Stimulated activated CD8-positive, alpha-beta memory T cell treated with anti-CD3 and anti-CD28 coated beads, Interleukin-2, amount 100 ng/mL, for 48 hours (primary cell): Measurements from ENCODE around the gene PYM1.
"Not testable (repeated sequence)": the region's sequence is repeated elsewhere in the genome, so short reads cannot be mapped to it uniquely, and the experiment has no call there.

Experiments
- DNase-seq, 2 donors: peaks; one replicate each; pipeline ENCODE4 v3.0.0-alpha.2; 2020; ENCODE audit warnings: low read depth in 2 of 2

Gene PYM1

DNA sequence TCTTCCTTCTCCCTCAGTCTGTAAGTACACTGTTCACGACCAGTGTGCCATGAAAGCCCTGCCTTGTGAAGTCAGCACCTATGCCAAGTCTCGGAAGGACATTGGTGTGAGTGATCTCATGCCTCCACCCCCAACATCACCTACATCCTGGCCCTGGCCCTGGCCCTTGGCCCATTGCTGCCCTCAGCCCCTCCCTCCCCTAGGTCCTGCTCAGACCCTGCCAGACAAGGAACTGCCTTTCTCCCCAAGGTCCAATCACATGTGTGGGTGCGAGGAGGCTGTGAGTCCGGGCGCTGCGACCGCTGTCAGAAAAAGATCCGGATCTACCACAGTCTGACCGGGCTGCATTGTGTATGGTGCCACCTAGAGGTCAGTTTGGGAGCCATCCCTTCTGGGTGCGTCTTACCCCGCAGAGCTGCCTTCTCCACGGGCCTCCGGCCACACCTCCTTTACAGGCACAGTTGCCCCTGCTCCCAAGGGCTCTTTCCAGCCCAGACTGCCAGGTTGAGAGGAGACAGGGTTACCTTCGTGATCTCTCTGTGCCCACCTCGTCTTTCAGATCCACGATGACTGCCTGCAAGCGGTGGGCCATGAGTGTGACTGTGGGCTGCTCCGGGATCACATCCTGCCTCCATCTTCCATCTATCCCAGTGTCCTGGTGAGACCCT lies 12.5 kb upstream of the PYM1 start:
- peak; percentile 65 to 71 for DNase-seq

DNA sequence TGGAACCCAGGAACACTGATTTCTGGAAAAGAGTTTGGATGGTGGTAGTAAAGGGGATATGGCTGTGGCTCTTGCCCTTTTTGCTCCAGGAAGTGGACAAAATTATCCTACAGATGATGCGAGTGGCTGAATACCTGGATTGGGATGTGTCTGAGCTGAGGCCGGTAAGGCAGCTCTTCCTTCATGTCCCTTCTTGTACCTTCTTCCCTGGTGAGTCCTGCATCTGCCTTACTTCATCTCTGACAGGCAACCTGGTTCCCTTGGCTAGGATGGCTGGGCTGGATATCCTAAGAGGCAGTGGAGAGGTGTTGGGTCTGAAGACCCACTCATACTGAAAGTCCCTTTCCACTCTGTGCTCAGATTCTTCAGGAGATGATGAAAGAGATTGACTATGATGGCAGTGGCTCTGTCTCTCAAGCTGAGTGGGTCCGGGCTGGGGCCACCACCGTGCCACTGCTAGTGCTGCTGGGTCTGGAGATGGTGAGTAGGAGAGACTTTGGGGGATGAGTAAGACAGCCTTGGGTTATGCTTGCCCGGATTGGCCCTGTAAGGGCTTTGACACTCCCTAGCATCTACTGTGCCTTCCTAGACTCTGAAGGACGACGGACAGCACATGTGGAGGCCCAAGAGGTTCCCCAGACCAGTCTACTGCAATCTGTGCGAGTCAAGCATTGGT lies 11.3 kb upstream of the PYM1 start:
- no peak for DNase-seq

DNA sequence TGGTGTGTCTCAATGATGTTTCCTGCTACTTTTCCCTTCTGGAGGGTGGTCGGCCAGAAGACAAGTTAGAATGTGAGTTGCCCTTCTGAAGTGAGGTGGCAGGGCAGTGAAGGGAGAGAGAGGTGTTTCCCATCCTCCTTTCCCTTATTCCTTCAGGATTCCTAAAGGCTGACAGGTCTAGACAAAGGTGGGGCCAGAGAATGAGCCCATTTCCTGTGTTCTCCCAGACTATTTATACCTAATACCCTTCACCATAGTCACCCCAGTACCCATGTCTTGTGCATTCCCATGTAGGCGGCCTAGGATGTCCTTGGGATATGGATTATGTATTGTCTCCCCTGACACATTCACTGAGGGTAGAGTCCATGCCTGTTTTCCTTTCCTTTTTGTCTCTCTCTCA lies 10.3 kb upstream of the PYM1 start:
- no peak for DNase-seq

DNA sequence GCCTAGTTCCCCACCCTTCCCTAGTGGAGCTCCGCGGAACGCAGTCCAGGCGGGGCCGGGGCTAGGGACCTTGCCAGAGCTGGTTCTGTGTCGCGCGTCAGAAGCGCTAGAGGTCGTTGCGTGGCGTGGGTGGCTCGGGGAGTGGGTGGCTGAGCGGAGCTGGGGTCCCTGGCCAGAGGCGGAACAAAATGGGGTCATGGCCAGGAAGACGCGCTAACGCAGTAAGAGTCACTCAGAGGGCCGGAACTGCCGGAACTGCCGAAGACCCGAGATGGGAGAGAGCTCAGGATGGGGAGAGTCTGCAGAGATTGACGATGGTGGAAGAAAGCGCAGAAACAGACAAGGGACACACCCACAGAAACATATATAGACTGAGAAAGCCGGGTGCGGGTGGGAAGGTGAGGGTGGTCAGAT lies 8.1 kb upstream of the PYM1 start:
- no peak for DNase-seq

DNA sequence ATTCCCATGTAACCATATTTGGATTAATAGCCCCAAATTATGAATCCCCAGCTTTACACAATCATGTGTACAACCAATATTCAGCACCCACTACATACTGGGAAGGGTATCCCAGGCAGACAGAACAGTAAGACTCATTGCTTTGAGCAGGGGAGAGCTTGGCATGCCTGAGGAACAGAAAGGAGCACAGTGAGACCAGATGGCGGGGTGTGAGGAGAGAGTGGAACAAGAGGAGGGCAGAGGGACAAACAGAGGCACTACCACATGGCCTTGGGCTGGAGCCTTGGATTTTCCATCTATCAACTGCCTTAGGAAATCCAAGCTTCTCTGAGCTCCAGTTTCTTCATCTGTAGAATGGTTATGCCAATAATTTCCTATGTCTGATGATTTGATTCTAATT lies 7.1 kb upstream of the PYM1 start:
- DNase-seq: no peak

GRCh38 chr12:55933799-55934742 lies 6.4 kb upstream of the PYM1 start:
- DNase-seq: no peak

- DNase-seq: no peak
Observed at GRCh38 chr12:55933169-55933798, 5.6 kb upstream of the PYM1 start.

GRCh38 chr12:55932551-55932910 lies 4.8 kb upstream of the PYM1 start:
- DNase-seq: no peak

DNA sequence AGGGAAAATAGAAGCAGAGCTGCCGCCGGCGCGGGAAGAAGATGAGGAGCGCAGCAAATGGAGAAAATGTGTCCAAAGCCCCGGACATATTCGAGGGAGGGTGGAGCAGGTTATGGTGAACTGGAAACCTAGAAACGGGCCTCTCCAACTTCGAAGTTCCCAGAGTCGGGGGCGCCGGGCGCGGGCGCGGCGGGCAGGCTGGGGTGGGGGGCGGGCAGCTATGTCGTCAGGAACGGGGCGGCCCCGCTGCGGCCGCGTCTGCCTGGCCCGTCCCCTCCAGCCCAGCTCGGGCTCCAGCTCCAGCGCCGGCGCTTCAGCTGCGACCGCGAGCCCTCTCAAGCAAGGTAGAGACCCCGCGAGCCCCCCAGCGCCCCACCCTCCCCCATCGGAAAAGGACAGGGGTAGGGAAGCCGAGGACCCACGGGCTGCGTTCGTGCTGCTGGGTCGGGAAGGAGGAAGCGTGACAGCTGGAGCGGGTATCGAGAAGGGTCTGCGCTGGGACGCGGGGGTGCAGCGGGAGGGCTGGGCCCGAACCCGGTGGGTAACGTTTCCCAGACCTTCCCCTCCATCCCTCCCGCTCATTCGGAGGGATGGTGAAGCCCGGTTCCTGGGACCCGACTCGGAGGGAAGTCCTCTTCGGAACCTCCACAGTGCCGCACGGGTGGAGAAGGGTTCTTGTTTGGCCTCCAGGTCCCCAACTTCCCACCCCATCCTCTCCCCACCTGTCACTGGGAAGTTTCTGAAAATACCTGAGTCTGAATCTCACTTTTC lies 4.3 kb upstream of the PYM1 start:
- DNase-seq: no peak

- no peak for DNase-seq
Observed at GRCh38 chr12:55931317-55931779, 3.7 kb upstream of the PYM1 start.

GRCh38 chr12:55930771-55931316 lies 3.1 kb upstream of the PYM1 start, which contains the start of gene DGKA:
Gene DGKA (plus strand): TSS chr12:55931162. CDS start chr12:55936504, 5,342 bp downstream.
- DNase-seq: peak; percentile 70 to 71

DNA sequence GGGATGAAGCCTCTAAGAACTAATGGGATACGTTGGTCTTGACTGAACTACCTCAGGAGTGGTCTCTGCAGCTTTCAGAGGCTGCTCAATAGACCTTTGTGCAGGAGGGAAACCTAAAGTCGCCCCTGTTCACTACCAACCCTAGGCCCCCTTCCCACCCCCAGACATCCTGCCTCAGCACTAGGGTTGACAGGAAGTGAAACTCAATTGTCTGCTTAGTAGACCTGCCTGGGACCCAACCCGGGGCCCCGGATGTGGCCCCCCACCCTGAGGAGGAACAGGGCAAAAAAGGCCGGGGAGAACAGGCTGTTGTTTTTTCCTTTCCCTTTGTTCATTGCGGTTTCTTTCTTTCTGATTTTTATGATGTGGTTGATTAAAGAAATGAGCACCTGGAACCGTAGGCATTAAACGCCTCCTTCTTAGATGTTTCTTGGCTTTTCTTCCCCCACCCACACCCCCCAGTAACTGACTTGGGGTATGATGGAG lies 1.7 kb upstream of the PYM1 start:
- DNase-seq: peak; percentile 66 to 71

DNA sequence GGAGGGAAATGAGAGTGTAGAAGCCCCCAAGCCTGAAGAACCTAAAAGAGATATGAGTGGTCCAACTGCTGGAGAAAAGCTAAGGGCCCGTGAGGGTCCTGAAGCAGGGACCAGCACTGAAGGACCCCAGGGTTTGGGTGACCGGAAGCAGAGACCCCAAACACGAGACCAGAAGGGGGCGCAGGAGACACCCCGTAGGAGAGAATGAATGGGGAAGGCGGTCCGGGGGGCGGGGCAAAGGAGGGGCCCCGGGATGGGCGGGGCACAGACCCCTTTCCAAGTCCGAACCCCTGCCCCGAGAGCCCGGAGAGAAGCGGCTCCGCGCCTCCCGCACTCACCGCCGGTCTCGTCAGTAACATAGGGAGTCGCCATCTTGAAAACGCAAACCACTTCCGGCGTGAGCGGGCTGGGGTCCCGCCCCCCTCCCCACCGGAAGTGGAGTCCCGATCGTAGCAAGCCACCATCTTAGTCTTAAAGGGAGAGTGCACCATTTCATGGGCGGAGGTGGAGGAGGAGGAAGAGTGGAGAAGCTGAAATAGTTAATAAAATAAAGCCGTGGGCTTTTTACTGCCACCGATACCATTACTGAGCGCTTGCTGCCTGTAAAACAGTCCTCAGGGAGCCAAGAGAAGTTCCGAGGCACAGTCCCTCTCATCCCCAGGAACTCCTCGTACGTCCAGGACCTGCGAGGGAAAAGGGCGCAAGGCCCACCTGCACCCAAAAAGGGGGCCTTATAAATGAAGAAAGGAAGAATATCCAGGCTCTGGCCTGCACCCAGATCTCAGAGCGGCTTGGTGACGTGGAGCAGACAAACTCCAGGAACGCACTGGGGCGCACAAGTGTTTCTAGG lies 731 bp downstream of the PYM1 start:
- peak; percentile 89 to 93 for DNase-seq

DNA sequence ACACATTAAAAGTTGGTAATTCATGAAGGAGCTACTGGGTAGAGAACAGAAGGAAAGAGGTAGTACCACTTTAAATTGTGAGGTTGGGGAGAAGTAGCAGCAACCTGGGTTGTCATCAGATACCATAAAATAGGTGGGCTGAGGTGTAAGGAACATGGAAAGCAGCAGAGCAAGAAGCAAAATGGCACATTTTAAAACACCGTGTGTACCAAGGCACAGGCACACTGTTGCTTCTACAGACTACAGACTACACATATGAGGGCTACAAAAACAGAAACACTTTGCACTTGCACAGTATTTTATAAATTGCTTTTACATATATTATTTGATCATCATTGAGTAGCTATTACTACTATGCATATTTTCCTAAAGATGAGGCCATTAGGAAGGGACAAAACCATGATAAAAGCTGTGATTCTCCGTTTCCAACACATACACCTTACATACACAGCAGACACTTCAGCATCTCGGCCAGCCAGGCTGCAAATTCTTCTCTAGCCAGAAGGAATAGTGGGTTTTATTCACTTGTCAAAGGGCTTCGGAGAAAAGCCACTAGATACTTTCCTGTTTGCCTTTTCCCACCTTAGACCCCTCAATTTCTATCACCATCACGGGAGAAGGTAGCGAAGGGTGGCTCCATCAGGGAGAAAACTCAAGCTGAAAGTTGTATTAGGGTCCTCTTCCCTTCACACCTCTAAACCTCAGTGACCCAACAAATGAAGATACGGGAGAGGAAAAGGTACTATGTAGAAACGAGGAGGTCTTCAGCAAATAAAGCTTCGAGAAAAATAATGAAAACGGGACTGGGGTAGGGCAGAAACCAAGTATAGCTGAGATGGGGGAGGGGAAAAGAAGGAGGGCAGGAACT lies 1.6 kb downstream of the PYM1 start:
- DNase-seq: no peak

DNA sequence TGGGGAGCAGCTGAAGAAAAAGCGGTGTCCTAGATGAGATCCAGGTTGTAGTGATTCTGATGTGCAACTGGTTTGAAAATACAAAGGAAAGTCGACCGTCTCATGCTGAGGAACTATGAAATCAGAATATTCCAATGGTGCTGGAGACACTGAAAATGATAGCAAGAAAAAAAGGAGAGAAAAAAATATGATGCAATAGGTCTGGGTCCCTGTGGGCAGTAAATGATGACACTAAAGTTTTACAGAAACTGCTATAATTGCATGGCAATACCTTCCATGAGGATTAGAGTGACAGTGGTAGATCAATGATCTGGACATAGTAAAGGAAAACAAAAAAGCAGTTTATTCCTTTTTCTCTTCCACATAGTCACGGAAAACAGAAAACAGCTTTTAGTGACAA lies 2.3 kb downstream of the PYM1 start:
- no peak for DNase-seq

- DNase-seq: not testable (repeated sequence)
Observed at GRCh38 chr12:55923648-55924047, 4.0 kb downstream of the PYM1 start.

DNA sequence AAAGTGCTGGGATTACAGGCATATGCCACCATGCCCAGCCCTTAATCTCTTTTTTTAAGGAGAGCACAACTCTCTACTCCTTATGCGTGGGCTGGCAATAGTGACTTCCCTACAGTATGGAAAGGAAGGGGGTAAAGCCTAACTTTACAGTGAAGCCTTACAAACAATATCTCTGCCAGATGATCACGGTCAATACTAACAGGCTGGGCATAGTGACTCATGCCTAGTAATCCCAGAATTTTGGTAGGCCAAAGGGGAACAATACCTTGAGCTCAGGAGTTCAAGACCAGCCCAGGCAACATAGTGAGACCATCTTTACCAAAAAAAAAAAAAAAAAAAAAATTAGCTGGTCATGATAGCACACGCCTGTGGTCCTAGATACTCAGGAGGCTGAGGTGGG lies 5.6 kb downstream of the PYM1 start:
- no peak for DNase-seq

GRCh38 chr12:55919032-55919431 lies 8.7 kb downstream of the PYM1 start:
- DNase-seq: not testable (repeated sequence)

DNA sequence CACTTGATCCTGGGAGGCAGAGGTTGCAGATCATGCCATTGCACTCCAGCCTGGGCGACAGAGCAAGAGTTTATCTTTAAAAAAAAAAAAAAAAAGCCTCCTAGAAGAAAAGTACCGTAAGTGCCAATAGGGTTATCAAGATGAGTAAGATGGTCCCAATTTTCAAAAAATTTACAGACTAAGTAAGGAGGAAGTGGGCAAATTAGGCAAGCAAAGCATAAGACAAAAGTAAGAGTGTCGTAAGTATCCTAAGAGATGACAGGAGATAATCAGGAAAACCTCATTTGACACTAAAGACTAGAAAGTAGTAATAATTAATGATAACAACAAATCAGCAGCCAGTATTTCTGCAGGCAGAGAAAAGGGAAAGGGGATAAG lies 12.2 kb downstream of the PYM1 start:
- no peak for DNase-seq
